ENCODE results near the gene PARVG.

GRCh38 chr22:44186737-44187136, 6.0 kb downstream of the PARVG start:
- no peak for TF ChIP-seq ATF1 (CRISPR knock-in tag; IDR thresholded peaks at IDR 0.05)
- no peak for TF ChIP-seq ZFAT (CRISPR knock-in tag; conservative IDR thresholded peaks at IDR 0.05)
- TF ChIP-seq ETV5 (CRISPR knock-in tag; IDR thresholded peaks at IDR 0.05; ENCODE audit: borderline replicate concordance): no peak
- TF ChIP-seq EP300 (IDR thresholded peaks at IDR 0.05; ENCODE audit: low read depth in 2 of 2, low read length in 2 of 2): no peak
- no peak for TF ChIP-seq EP300 (CRISPR knock-in tag; IDR thresholded peaks at IDR 0.05; ENCODE audit: borderline replicate concordance)
- TF ChIP-seq CHD4 (IDR thresholded peaks at IDR 0.05; ENCODE audit: borderline replicate concordance, low read length): no peak
- TF ChIP-seq RXRA (CRISPR knock-in tag; IDR thresholded peaks at IDR 0.05): no peak
- no peak for TF ChIP-seq ZNF3 (CRISPR knock-in tag; IDR thresholded peaks at IDR 0.05)
- TF ChIP-seq CTCF (CRISPR knock-in tag; IDR thresholded peaks at IDR 0.05): no peak
- TF ChIP-seq ZNF580 (CRISPR knock-in tag; IDR thresholded peaks at IDR 0.05; ENCODE audit: borderline replicate concordance, low read depth): no peak
- no peak for TF ChIP-seq ZNF124 (CRISPR knock-in tag; IDR thresholded peaks at IDR 0.05)
- TF ChIP-seq CBFB (CRISPR knock-in tag; IDR thresholded peaks at IDR 0.05): no peak
- no peak for TF ChIP-seq DMAP1 (CRISPR knock-in tag; IDR thresholded peaks at IDR 0.05)
- no peak for TF ChIP-seq ZBTB2 (CRISPR knock-in tag; IDR thresholded peaks at IDR 0.05; ENCODE audit: low read depth)
